T-helper 2 cell treated with Interferon-gamma antibody and Interleukin-4, amounts not matched to agents 5 μg/mL and 100 μg/mL, for 36 hours (primary cell): ENCODE measurements around the gene STXBP4.

ENCODE experiments used
- DNase-seq: peaks from one replicate; pipeline ENCODE4 v3.0.0; 2021; ENCODE audit warnings: low spot score
- H3K27ac Mint-ChIP-seq: one replicate; pipeline ENCODE4 v1.8.0; 2021; ENCODE audit warnings: mild to moderate bottlenecking, mixed read lengths
- H3K27me3 Mint-ChIP-seq: one replicate; pipeline ENCODE4 v1.8.0; 2021; ENCODE audit warnings: low read depth, mixed read lengths
- H3K36me3 Mint-ChIP-seq: one replicate; pipeline ENCODE4 v1.8.0; 2021; ENCODE audit warnings: low read depth, mixed read lengths
- H3K4me1 Mint-ChIP-seq: one replicate; pipeline ENCODE4 v1.8.0; 2021; ENCODE audit warnings: low read depth, mixed read lengths
- H3K4me3 Mint-ChIP-seq: one replicate; pipeline ENCODE4 v1.8.0; 2022; ENCODE audit warnings: mild to moderate bottlenecking, moderate library complexity, mixed read lengths
- H3K9me3 Mint-ChIP-seq: one replicate; pipeline ENCODE4 v1.8.0; 2021; ENCODE audit warnings: mixed read lengths

STXBP4 gene

DNA sequence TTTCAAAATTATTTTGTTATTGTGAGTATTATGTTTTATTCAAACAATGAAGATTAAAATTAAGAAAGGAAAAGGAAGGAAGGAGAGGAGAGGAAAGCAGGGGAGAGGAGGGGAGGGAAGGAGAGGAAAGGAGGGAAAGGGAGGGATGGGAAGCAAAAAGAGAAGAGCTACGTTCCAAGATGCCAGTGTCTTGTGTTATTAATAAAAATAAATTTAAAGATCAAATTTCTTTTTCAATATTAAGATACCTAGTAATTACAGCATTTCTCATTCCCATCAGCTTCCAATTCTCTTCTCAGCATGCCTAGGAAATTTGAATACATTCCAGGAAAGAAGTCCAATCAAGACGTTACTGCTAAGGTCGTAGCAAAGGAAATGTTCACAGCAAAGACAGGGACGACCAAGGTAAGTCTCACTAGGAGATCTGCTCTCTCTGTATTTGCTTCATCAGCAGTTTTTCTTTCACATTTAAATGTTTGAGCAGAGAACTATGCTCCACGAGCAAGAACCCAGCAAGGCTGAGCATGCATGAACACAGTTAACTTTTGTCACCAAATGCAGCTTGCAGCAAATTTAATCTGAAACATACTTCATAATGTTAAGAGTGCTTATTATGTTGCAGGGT, 232.9 kb downstream of the STXBP4 start:
- no peak for DNase-seq
- Mint-ChIP-seq H3K4me3 (no peak overlapping the region), H3K36me3 (no peaks in the 10 kb centered on the region), H3K4me1 (no peaks in the 10 kb centered on the region), H3K9me3 (peaks cover 6% of the 10 kb centered on the region), H3K27ac (no peak overlapping the region), H3K27me3 (peaks cover 30% of the 10 kb centered on the region)

DNA sequence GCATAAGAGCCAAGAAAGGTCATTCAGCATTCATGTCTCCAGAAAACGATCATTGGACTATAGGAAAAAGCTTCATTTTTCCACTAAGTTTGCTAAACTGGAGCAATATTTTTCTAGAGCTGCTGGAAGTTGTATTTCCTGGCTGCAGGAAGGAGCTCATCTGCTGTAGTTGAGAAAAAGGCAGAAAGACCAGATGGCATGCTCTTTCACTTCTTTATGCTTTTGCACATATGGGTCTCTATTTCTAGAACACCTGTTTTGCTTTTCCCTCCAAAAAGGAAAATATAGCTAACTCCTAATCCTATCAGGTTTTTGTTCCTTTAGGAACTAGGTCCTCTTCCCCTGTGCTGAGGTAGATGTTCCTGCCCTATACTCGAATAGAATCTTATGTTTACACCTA, 234.3 kb downstream of the STXBP4 start:
- DNase-seq, result no peak
- Mint-ChIP-seq H3K4me1 (no peaks in the 10 kb centered on the region), H3K9me3 (peaks cover 6% of the 10 kb centered on the region), H3K27me3 (peaks cover 25% of the 10 kb centered on the region), H3K27ac (no peak overlapping the region), H3K36me3 (no peaks in the 10 kb centered on the region), H3K4me3 (no peak overlapping the region)

DNA sequence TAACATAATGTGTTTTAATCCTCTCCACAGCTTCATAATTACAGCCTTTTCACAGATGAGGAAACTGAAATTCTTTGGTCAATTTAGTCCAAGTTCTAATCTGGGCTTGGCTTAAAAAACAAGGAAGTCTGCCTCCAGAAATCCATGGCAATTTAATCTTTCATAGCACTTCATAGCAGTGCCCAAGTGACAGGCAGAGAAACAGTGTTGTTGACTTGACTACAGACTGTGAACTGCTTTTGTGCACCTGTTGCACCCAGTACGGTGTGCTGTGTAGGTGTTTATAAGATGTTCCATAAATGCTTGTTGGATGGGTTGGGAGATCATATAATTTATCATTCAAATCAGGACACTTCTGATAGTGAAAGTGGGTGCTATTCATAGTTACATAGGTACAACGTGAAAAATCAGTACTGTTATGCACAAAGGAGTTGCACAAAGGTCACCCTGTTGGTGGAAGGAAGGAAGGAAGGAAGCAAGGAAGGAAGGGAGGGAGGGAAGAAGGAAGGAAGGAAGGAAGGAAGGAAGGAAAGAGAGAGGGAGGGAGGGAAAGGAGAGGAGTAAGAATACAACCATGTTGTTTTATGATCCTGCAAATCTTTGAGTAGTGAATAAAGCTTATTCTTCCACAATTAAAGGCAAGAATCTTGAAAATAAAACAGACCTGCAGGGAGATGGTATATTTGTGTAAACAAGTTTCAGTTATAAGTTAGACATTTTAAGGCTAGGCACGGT, 239.7 kb downstream of the STXBP4 start:
- Mint-ChIP-seq H3K4me3 (no peak overlapping the region), H3K9me3 (peaks cover 6% of the 10 kb centered on the region), H3K4me1 (no peaks in the 10 kb centered on the region), H3K27me3 (peaks cover 8% of the 10 kb centered on the region), H3K36me3 (no peaks in the 10 kb centered on the region), H3K27ac (no peak overlapping the region)
- no peak for DNase-seq

DNA sequence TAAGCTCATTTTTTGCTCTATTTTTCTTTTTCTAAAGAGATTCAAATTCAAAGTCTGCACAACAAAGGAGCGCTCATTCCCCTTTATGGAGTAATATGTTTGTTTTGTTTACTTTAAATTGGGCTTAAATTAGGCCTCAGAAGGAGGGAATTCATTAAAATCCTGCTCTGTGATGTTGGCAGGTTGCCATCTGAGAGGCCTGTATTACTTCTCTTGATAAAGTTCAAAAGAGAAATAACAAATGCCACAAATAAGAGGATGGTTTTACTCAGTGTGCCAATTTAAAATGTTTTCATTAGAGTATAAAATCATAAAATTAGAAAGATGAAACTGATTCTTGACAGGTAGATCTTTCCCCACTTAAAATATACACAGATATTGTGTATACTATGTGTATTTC, 241.7 kb downstream of the STXBP4 start:
- Mint-ChIP-seq H3K4me1 (no peaks in the 10 kb centered on the region), H3K4me3 (no peak overlapping the region), H3K27ac (no peak overlapping the region), H3K36me3 (no peaks in the 10 kb centered on the region), H3K9me3 (no peaks in the 10 kb centered on the region), H3K27me3 (no peaks in the 10 kb centered on the region)
- no peak for DNase-seq

DNA sequence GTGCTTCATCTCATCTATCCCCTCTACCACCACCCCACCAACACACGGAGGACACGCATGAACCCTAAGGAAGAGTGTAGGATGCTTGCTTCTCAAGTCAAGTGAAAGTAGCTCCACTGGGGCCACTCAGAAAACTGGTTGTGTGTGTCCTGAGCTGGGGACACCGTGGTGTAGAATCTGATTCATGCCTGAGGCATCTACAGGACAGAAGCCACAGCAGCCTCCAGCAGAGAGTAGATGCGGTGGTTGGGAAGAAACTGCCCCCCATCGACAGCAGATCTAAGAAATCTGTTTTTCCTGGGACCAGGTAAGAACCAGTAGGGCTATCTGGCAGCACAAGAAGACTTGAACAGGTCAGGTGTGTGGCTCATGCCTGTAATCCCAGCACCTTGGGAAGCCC, 244.3 kb downstream of the STXBP4 start:
- Mint-ChIP-seq H3K4me1 (no peaks in the 10 kb centered on the region), H3K9me3 (no peaks in the 10 kb centered on the region), H3K36me3 (no peaks in the 10 kb centered on the region), H3K4me3 (no peak overlapping the region), H3K27ac (no peak overlapping the region), H3K27me3 (no peaks in the 10 kb centered on the region)
- no peak for DNase-seq

DNA sequence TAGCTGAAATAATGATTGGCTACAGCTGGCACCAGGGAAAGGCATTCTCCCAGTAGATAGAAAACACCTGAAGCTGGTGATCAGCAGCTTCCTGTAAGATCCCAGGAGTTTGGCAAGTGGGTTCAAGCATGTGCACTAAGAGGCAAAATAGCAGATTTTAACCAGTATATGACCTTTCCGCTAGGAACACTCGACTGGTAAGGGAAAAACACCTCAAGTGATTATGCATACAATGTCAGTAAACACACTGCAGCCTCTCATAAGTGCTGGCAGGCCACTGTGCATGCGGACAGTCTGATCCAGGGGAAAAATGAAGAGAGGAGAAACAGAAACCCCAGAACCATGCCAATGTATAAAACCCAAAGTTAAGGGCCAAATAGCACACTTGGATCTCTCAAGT, 247.1 kb downstream of the STXBP4 start:
- no peaks in the 10 kb centered on the region for H3K4me1 Mint-ChIP-seq
- no peak overlapping the region for H3K4me3 Mint-ChIP-seq
- DNase-seq, result no peak
- H3K27ac Mint-ChIP-seq, result no peak overlapping the region
- H3K27me3 Mint-ChIP-seq, result peaks cover 8% of the 10 kb centered on the region
- no peaks in the 10 kb centered on the region for H3K36me3 Mint-ChIP-seq
- no peaks in the 10 kb centered on the region for H3K9me3 Mint-ChIP-seq

DNA sequence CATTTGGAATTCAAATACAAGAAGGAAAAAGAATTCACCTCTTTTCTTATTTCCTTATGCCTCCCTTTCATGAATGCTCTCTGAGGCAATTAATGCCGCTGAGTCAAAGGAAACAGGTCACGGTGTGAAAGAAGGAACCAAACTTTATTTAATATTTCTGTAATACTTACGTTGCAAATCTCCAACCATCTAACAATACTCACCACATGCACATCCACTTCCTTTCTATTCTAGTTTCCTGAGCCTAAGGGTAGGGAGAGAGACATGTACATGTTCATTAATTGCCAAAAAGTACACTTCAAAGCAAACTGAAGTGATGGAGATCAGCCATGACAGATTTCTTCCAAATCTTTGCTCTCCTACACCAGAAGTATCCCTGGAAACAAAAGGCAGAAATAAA, 248.3 kb downstream of the STXBP4 start:
- no peaks in the 10 kb centered on the region for H3K9me3 Mint-ChIP-seq
- no peaks in the 10 kb centered on the region for H3K36me3 Mint-ChIP-seq
- no peak overlapping the region for H3K4me3 Mint-ChIP-seq
- DNase-seq, result no peak
- peaks cover 10% of the 10 kb centered on the region for H3K27me3 Mint-ChIP-seq
- H3K4me1 Mint-ChIP-seq, result no peaks in the 10 kb centered on the region
- H3K27ac Mint-ChIP-seq, result no peak overlapping the region

DNA sequence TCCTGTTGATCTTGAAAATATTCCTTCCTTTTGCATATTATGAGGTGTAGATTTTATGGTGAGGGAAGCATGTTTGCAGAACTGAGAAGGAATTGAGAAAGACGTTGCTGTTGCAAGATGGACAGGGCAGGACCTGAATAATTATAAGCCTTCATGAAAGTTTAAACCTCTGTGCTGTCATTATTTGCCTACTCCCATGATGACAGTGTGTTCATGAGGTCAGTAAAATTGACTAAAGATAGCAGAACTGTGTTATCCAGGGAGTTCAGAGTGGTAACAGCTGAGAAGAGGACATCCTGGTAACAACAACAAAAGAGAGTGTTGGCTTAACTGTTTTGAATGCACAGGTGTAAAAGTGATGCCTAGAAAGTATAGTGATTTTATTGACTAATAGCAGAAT, 250.9 kb downstream of the STXBP4 start:
- H3K4me1 Mint-ChIP-seq, result no peaks in the 10 kb centered on the region
- DNase-seq, result no peak

DNA sequence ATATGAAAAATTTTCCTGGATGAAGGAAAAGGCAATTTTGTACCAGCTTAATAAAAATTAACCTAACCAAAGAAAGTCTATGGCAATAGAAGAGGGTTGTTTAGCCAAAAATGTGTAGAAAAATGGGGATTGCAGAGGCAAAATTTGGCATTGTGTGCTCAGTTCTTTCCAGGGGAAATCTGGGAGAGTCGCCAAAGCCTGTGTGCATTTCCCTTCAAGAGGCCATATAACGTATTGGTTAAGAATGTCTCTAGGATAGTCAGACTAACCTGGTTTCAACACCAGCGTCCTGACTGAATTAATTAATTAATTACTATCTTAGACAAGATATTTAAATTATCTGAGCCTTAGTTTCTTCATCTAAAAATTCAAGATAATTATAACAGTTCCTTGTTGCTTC, 251.4 kb downstream of the STXBP4 start:
- no peaks in the 10 kb centered on the region for H3K36me3 Mint-ChIP-seq

More for the DNA sequence above, 250.9 kb downstream of the STXBP4 start:
- Mint-ChIP-seq H3K4me3 (no peak overlapping the region), H3K9me3 (no peaks in the 10 kb centered on the region), H3K36me3 (no peaks in the 10 kb centered on the region), H3K27me3 (peaks cover 14% of the 10 kb centered on the region), H3K27ac (no peak overlapping the region)

More for the DNA sequence above, 251.4 kb downstream of the STXBP4 start:
- no peak for DNase-seq
- peaks cover 14% of the 10 kb centered on the region for H3K27me3 Mint-ChIP-seq
- H3K27ac Mint-ChIP-seq, result no peak overlapping the region
- H3K4me3 Mint-ChIP-seq, result no peak overlapping the region
- H3K4me1 Mint-ChIP-seq, result no peaks in the 10 kb centered on the region
- H3K9me3 Mint-ChIP-seq, result no peaks in the 10 kb centered on the region
